GM18499 (cell line): ENCODE results near the gene STC2.

Experiments used
- ATAC-seq: cut with Tn5 transposase; IDR thresholded peaks from one replicate; pipeline ENCODE4 v1.9.1; 2021; ENCODE audit warnings: moderate number of reproducible peaks; ENCODE audit not compliant: insufficient read depth, unreplicated experiment

The STC2 gene

DNA sequence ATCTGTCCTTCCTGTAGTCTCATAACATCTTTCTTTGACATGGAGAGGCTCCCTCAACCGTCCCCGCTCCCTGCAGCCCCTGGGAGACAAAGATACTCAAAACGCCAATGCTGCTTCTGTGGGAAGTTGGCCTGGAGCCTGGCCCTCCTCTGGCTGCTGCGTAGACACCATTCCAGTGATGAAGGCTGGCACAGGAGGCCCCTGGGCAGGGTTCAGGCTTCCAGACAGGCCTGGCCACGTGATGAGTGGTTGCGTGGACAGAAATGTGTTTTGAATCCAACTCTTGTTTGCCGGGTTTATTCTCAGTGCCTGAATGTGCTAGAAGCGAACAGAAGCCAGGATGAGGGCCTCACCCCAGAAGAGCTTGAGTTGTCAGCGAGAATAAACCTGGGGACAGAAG lies 50.0 kb downstream of the STC2 start:
- ATAC-seq, result no peak

DNA sequence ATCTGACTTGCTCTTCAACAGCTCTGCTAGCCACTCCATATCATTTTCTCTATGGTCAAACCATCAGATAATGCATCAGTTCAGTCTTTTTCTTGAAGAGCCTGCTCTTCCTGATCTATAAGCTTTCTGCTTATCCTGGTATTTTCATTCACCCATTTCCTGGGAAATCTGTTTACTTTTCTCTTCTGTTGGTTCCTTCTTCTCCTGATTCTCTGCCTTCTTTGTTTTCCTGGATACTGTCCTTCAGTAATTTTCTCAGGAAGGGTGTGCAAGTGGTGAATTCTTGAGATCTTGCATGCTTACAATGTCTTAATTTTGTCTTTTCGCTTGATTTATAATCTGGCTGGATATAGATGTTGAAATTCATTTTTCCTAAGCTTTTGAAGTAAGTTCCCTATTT lies 53.4 kb downstream of the STC2 start:
- ATAC-seq, result no peak

GRCh38 chr5:173271419-173271818 lies 56.8 kb downstream of the STC2 start:
- no peak for ATAC-seq

DNA sequence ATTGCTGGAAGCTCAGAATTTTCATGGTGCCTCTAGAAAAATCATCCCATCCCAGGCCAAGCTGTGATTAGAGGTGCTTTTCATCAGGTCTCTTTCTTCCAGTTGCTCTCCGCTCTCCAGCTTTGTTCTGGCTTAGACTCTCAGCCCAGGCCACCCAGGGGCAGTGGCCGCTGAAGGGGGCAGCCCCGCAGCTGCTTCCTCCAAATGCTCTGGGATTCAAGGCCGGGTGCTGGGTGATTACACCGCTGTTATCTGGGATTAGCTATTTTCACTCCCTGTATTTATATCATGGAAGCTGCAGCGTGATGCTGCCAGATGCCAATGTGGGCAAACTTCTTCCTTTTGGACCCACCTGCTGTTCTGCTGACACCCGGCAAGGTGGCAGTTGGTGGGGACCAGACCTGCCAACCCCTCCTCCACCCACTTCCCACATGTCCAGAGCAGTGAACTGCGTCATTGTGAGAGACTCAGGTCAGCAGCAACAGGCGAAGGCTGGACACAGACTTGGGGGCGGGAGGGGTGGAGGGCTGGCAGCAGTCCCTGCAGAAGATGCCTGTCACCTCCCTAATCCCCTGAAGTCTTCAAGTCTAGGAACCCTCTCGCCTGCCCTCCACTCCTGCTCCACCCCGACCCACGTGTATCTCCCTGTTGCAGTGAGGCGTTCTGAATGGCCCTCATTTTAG lies 59.3 kb downstream of the STC2 start:
- no peak for ATAC-seq

DNA sequence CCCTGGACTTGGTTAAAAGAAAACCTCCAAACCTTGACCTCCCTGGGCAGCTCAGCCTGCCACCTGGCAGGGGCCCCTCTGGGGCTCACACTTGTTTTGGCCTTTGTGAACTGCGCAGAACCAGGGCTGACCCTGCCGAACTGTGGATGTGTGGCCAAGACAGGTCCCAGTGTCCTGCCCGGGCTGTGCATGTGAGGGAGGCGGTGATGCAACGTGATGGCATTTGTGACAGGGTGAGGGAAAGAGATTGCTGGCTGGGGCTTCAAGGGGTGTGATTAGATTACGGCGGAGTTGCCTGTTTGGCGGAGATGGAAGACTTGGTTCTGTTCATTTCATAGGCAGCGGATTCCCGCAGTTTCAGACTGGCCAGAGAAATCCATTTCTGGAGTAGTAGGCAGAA lies 62.8 kb downstream of the STC2 start:
- no peak for ATAC-seq
